ENCODE data around the gene TAB3. TPM values are rescaled to one million over a fixed set of nuclear protein-coding genes. Genes with fewer than 3 reads are reported as not detected.

TAB3 gene
- total and polyA plus RNA-seq, 7 experiments from 2014 or later, result 4.0 to 24.8 (median 18.8) TPM

GRCh38 chrX:30887721-30888120 is 1.3 kb downstream of the TAB3 start:
- ATAC-seq, result no peak
- POLR2A ChIA-PET, result interaction anchor here (0.7 to 0.9 kb wide), 2 partner anchors 22 to 62 kb away, joined by 3 to 5 read pairs; no protein-coding TSS in a partner anchor

GRCh38 chrX:30887288-30887687 is 1.8 kb downstream of the TAB3 start:
- H3K36me3 ChIP-seq (ENCODE audit: control insufficient read depth in 2 of 3, insufficient read depth in 3 of 3, low read length in 3 of 3), result no peaks in the 10 kb centered on the region
- peaks cover 0 to 6% of the 10 kb centered on the region in 2 donors for H3K4me1 ChIP-seq (ENCODE audit: control insufficient read depth in 2 of 2, insufficient read depth in 2 of 2, low read length in 2 of 2)
- H3K27ac Mint-ChIP-seq, result no peak overlapping the region
- no peak for DNase-seq
- H3K9me3 Mint-ChIP-seq, result peaks cover 0 to 3% (median 0%) of the 10 kb centered on the region in 11 donors
- peaks cover 0 to 10% (median 0%) of the 10 kb centered on the region in 5 donors for H3K36me3 Mint-ChIP-seq
- ChIA-PET CTCF (no interaction called here), POLR2A (interaction anchor here (0.9 kb wide), 1 partner anchor 61 kb away, joined by 5 read pairs; no protein-coding TSS in a partner anchor)
- H3K27ac ChIP-seq (ENCODE audit: low read depth, low read length), result no peak overlapping the region
- H3K4me3 Mint-ChIP-seq, result peak overlapping the region in 7 of 10 donors; percentile 81 to 92 (median 84)
- no peaks in the 10 kb centered on the region for H3K9me3 ChIP-seq (ENCODE audit: control insufficient read depth in 2 of 3, low read length in 3 of 3)
- ATAC-seq, result no peak
- H3K27me3 Mint-ChIP-seq, result no peaks in the 10 kb centered on the region
- H3K27me3 ChIP-seq (ENCODE audit: control insufficient read depth in 2 of 2, insufficient read depth in 2 of 2, low read length in 2 of 2), result no peaks in the 10 kb centered on the region
- peaks cover 15 to 62% (median 41%) of the 10 kb centered on the region in 7 donors for H3K4me1 Mint-ChIP-seq
- H3K4me3 ChIP-seq (ENCODE audit: low read length), result no peak overlapping the region
- intact Hi-C loops (cut with micrococcal nuclease), result loop anchor here (2.0 to 5.0 kb wide), 2 partner anchors 14 to 250 kb away; no protein-coding TSS in a partner anchor

More at GRCh38 chrX:30887721-30888120, 1.3 kb downstream of the TAB3 start:
- CTCF ChIA-PET, result no interaction called here
- peak overlapping the region; percentile 74 for H3K4me3 ChIP-seq (ENCODE audit: low read length)
- peak in 2 of 9 donors; percentile 10 to 52 for DNase-seq
- peak overlapping the region; percentile 82 for H3K27ac ChIP-seq (ENCODE audit: low read depth, low read length)
- Mint-ChIP-seq H3K36me3 (peaks cover 0 to 10% (median 0%) of the 10 kb centered on the region in 5 donors), H3K4me3 (peak overlapping the region; percentile 81 to 92 (median 86)), H3K9me3 (peaks cover 0 to 3% (median 0%) of the 10 kb centered on the region in 11 donors), H3K4me1 (peaks cover 13 to 59% (median 38%) of the 10 kb centered on the region in 7 donors), H3K27ac (peak overlapping the region in 7 of 9 donors; percentile 44 to 96 (median 78)), H3K27me3 (no peaks in the 10 kb centered on the region)
- H3K4me1 ChIP-seq (ENCODE audit: control insufficient read depth in 2 of 2, insufficient read depth in 2 of 2, low read length in 2 of 2), result peaks cover 0 to 6% of the 10 kb centered on the region in 2 donors
- H3K27me3 ChIP-seq (ENCODE audit: control insufficient read depth in 2 of 2, insufficient read depth in 2 of 2, low read length in 2 of 2), result no peaks in the 10 kb centered on the region
- intact Hi-C loops (cut with micrococcal nuclease), result loop anchor here (2.0 to 5.0 kb wide), 5 partner anchors 15 to 250 kb away; no protein-coding TSS in a partner anchor
- no peaks in the 10 kb centered on the region for H3K9me3 ChIP-seq (ENCODE audit: control insufficient read depth in 2 of 3, low read length in 3 of 3)
- H3K36me3 ChIP-seq (ENCODE audit: control insufficient read depth in 2 of 3, insufficient read depth in 3 of 3, low read length in 3 of 3), result no peaks in the 10 kb centered on the region

- POLR2A ChIA-PET, result no interaction called here
- Histone ChIP-seq H3K27ac (ENCODE audit: low read depth, low read length) (no peak overlapping the region), H3K27me3 (ENCODE audit: control insufficient read depth in 2 of 2, insufficient read depth in 2 of 2, low read length in 2 of 2) (no peaks in the 10 kb centered on the region), H3K36me3 (ENCODE audit: control insufficient read depth in 2 of 3, insufficient read depth in 3 of 3, low read length in 3 of 3) (no peaks in the 10 kb centered on the region), H3K4me3 (ENCODE audit: low read length) (no peak overlapping the region), H3K4me1 (ENCODE audit: control insufficient read depth in 2 of 2, insufficient read depth in 2 of 2, low read length in 2 of 2) (peaks cover 0 to 10% of the 10 kb centered on the region in 2 donors), H3K9me3 (ENCODE audit: control insufficient read depth in 2 of 3, low read length in 3 of 3) (no peaks in the 10 kb centered on the region)
- H3K9me3 Mint-ChIP-seq, result no peaks in the 10 kb centered on the region
- no peak for DNase-seq
- CTCF ChIA-PET, result interaction anchor here (0.6 kb wide), 1 partner anchor 64 kb away, joined by 4 read pairs; no protein-coding TSS in a partner anchor
- intact Hi-C loops (cut with micrococcal nuclease), result loop anchor here in 1 of 2 donors (5.0 kb wide), 1 partner anchor 248 kb away; no protein-coding TSS in a partner anchor
- peaks cover 15 to 78% (median 58%) of the 10 kb centered on the region in 7 donors for H3K4me1 Mint-ChIP-seq
- peak overlapping the region in 2 of 10 donors; percentile 9 to 16 for H3K4me3 Mint-ChIP-seq
- ATAC-seq, result no peak
- H3K27me3 Mint-ChIP-seq, result no peaks in the 10 kb centered on the region
- H3K27ac Mint-ChIP-seq, result no peak overlapping the region
- H3K36me3 Mint-ChIP-seq, result peaks cover 0 to 13% (median 0%) of the 10 kb centered on the region in 5 donors
Measured at GRCh38 chrX:30885136-30885535, 3.9 kb downstream of the TAB3 start.

- Mint-ChIP-seq H3K27ac (no peak overlapping the region), H3K4me1 (peaks cover 16 to 90% (median 56%) of the 10 kb centered on the region in 7 donors), H3K36me3 (peaks cover 0 to 13% (median 0%) of the 10 kb centered on the region in 5 donors), H3K9me3 (no peaks in the 10 kb centered on the region), H3K4me3 (no peak overlapping the region), H3K27me3 (no peaks in the 10 kb centered on the region)
- Histone ChIP-seq H3K4me1 (ENCODE audit: control insufficient read depth in 2 of 2, insufficient read depth in 2 of 2, low read length in 2 of 2) (peaks cover 0 to 7% of the 10 kb centered on the region in 2 donors), H3K4me3 (ENCODE audit: low read length) (no peak overlapping the region), H3K27ac (ENCODE audit: low read depth, low read length) (no peak overlapping the region), H3K36me3 (ENCODE audit: control insufficient read depth in 2 of 3, insufficient read depth in 3 of 3, low read length in 3 of 3) (no peaks in the 10 kb centered on the region), H3K27me3 (ENCODE audit: control insufficient read depth in 2 of 2, insufficient read depth in 2 of 2, low read length in 2 of 2) (no peaks in the 10 kb centered on the region), H3K9me3 (ENCODE audit: control insufficient read depth in 2 of 3, low read length in 3 of 3) (no peaks in the 10 kb centered on the region)
- ATAC-seq, result no peak
- no peak for DNase-seq
- intact Hi-C loops (cut with micrococcal nuclease), result no loop called here
- CTCF ChIA-PET, result no interaction called here
- POLR2A ChIA-PET, result no interaction called here
Measured at GRCh38 chrX:30883138-30883537, 5.9 kb downstream of the TAB3 start.

- H3K27ac ChIP-seq (ENCODE audit: low read depth, low read length), result no peak overlapping the region
- Mint-ChIP-seq H3K27ac (peak overlapping the region in 1 of 9 donors; percentile 15), H3K4me1 (peaks cover 18 to 83% (median 57%) of the 10 kb centered on the region in 7 donors), H3K36me3 (peaks cover 0 to 14% (median 0%) of the 10 kb centered on the region in 5 donors), H3K9me3 (peaks cover 0 to 1% (median 0%) of the 10 kb centered on the region in 11 donors), H3K27me3 (no peaks in the 10 kb centered on the region), H3K4me3 (peak overlapping the region in 1 of 10 donors; percentile 25)
- H3K4me1 ChIP-seq (ENCODE audit: control insufficient read depth in 2 of 2, insufficient read depth in 2 of 2, low read length in 2 of 2), result peaks cover 0 to 3% of the 10 kb centered on the region in 2 donors
- H3K36me3 ChIP-seq (ENCODE audit: control insufficient read depth in 2 of 3, insufficient read depth in 3 of 3, low read length in 3 of 3), result no peaks in the 10 kb centered on the region
- no peak overlapping the region for H3K4me3 ChIP-seq (ENCODE audit: low read length)
- POLR2A ChIA-PET, result no interaction called here
- no peaks in the 10 kb centered on the region for H3K27me3 ChIP-seq (ENCODE audit: control insufficient read depth in 2 of 2, insufficient read depth in 2 of 2, low read length in 2 of 2)
- no peaks in the 10 kb centered on the region for H3K9me3 ChIP-seq (ENCODE audit: control insufficient read depth in 2 of 3, low read length in 3 of 3)
- ATAC-seq (no peak), DNase-seq (no peak)
- CTCF ChIA-PET, result no interaction called here
- intact Hi-C loops (cut with micrococcal nuclease), result no loop called here
Measured at GRCh38 chrX:30881797-30882196, 7.3 kb downstream of the TAB3 start.

- Mint-ChIP-seq H3K36me3 (peaks cover 0 to 15% (median 0%) of the 10 kb centered on the region in 5 donors), H3K27ac (no peak overlapping the region), H3K27me3 (no peaks in the 10 kb centered on the region), H3K4me1 (peaks cover 21 to 83% (median 58%) of the 10 kb centered on the region in 7 donors), H3K9me3 (peaks cover 0 to 2% (median 0%) of the 10 kb centered on the region in 11 donors), H3K4me3 (no peak overlapping the region)
- H3K27ac ChIP-seq (ENCODE audit: low read depth, low read length), result no peak overlapping the region
- H3K36me3 ChIP-seq (ENCODE audit: control insufficient read depth in 2 of 3, insufficient read depth in 3 of 3, low read length in 3 of 3), result no peaks in the 10 kb centered on the region
- H3K27me3 ChIP-seq (ENCODE audit: control insufficient read depth in 2 of 2, insufficient read depth in 2 of 2, low read length in 2 of 2), result no peaks in the 10 kb centered on the region
- H3K4me1 ChIP-seq (ENCODE audit: control insufficient read depth in 2 of 2, insufficient read depth in 2 of 2, low read length in 2 of 2), result peaks cover 0 to 3% of the 10 kb centered on the region in 2 donors
- H3K4me3 ChIP-seq (ENCODE audit: low read length), result no peak overlapping the region
- POLR2A ChIA-PET, result no interaction called here
- DNase-seq (no peak), ATAC-seq (no peak)
- intact Hi-C loops (cut with micrococcal nuclease), result no loop called here
- CTCF ChIA-PET, result no interaction called here
- H3K9me3 ChIP-seq (ENCODE audit: control insufficient read depth in 2 of 3, low read length in 3 of 3), result no peaks in the 10 kb centered on the region
Measured at GRCh38 chrX:30881390-30881789, 7.7 kb downstream of the TAB3 start.

All from naive thymus-derived CD4-positive, alpha-beta T cell (primary cell).